B cell (primary cell): ENCODE data around the gene MVK. TPM values are rescaled to one million over a fixed set of nuclear protein-coding genes. Genes with fewer than 3 reads are reported as not detected.

Source experiments
- ATAC-seq: fragments of 200-7000 bp; cut with Tn5 transposase; one replicate; pipeline ENCODE4 v1.10.0; 2021; ENCODE audit warnings: low read depth, mild to moderate bottlenecking, moderate number of reproducible peaks, moderate library complexity
- CTCF ChIA-PET: fragments of 350-600 bp; sonication (Branson Sonifier 250); formaldehyde crosslinking; loops from one replicate; lab custom pipeline; 2021; ENCODE audit warnings: antibody characterized with exemption, inconsistent platforms; lab: Charles Lee
- POLR2A ChIA-PET: fragments of 350-600 bp; sonication (Branson Sonifier 250); formaldehyde crosslinking; loops from one replicate; lab custom pipeline; 2021; ENCODE audit warnings: antibody characterized with exemption; lab: Charles Lee
- DNase-seq: peaks from one replicate; pipeline ENCODE4 v3.0.0; 2013
- H2AFZ ChIP-seq: 2 replicates; pipeline ENCODE4 v1.6.1; 2012; ENCODE audit warnings: mild to moderate bottlenecking, low read depth, low read length; ENCODE audit not compliant: insufficient read depth, poor library complexity, severe bottlenecking
- H3K27ac ChIP-seq, 2 donors: 1 replicate in 1 of 2; 2 replicates in 1 of 2; pipeline ENCODE4 v1.5.1; 2012 to 2013; ENCODE audit warnings: low read length in 2 of 2, mild to moderate bottlenecking in 2 of 2, moderate library complexity in 1 of 2
- H3K27me3 ChIP-seq, 4 experiments: fragments of 200-600 bp in 1 of 4; sonication (generic) in 1 of 4; replicated peaks in 1 of 4; 1 replicate in 2 of 4; 2 replicates in 2 of 4; pipeline versions ENCODE4 v1.6.1 to v1.7.0; 2013 to 2016; ENCODE audit warnings: low read length in 3 of 4, mild to moderate bottlenecking in 2 of 4, mixed read lengths in 1 of 4, moderate library complexity in 1 of 4; ENCODE audit not compliant: insufficient read depth in 4 of 4, control insufficient read depth in 3 of 4; ENCODE audit errors: control extremely low read depth in 1 of 4
- H3K36me3 ChIP-seq, 2 experiments: replicated peaks in 1 of 2; 1 replicate in 1 of 2; 2 replicates in 1 of 2; pipeline versions ENCODE4 v1.6.1 to v1.7.1; 2013; ENCODE audit warnings: low read length in 1 of 2; ENCODE audit not compliant: insufficient read depth in 2 of 2, control insufficient read depth in 1 of 2; ENCODE audit errors: control extremely low read depth in 1 of 2, extremely low read depth in 1 of 2
- H3K4me1 ChIP-seq, 2 donors: fragments of 200-600 bp in 1 of 2; sonication (generic) in 1 of 2; 1 replicate in 1 of 2; 2 replicates in 1 of 2; pipeline versions ENCODE4 v1.5.1 to v1.6.1; 2013 to 2017; ENCODE audit warnings: low read length in 2 of 2; ENCODE audit not compliant: control insufficient read depth in 2 of 2, insufficient read depth in 2 of 2
- H3K4me2 ChIP-seq: replicated peaks from 2 replicates; pipeline ENCODE3; 2012; ENCODE audit warnings: mild to moderate bottlenecking, low read depth, low read length; ENCODE audit not compliant: poor library complexity, severe bottlenecking
- H3K4me3 ChIP-seq, 5 experiments: fragments of 200-600 bp in 1 of 5; sonication (generic) in 1 of 5; 1 replicate in 3 of 5; 2 replicates in 2 of 5; pipeline versions ENCODE4 v1.5.1 to v1.7.0; 2011 to 2016; ENCODE audit warnings: low read length in 4 of 5, mild to moderate bottlenecking in 4 of 5, low read depth in 2 of 5, control low read depth in 1 of 5, moderate library complexity in 1 of 5; ENCODE audit not compliant: insufficient read depth in 1 of 5; ENCODE audit errors: control extremely low read depth in 1 of 5, extremely low read depth in 1 of 5
- H3K79me2 ChIP-seq: fragments of 200-600 bp; sonication (generic); one replicate; pipeline ENCODE4 v1.6.0; 2016; ENCODE audit warnings: low read length; ENCODE audit not compliant: control insufficient read depth, insufficient read depth
- H3K9ac ChIP-seq: fragments of 200-600 bp; sonication (generic); 2 replicates; pipeline ENCODE4 v1.6.1; 2017; ENCODE audit warnings: mild to moderate bottlenecking, low read length, moderate library complexity
- H3K9me3 ChIP-seq, 3 donors: one replicate each; pipeline versions ENCODE4 v1.6.1 to v1.7.1; 2013; ENCODE audit warnings: low read length in 2 of 3; ENCODE audit not compliant: control insufficient read depth in 2 of 3, insufficient read depth in 1 of 3; ENCODE audit errors: control extremely low read depth in 1 of 3
- H4K20me1 ChIP-seq: 2 replicates; pipeline ENCODE4 v1.6.0; 2012; ENCODE audit warnings: mild to moderate bottlenecking, low read length; ENCODE audit not compliant: insufficient read depth, control insufficient read depth, poor library complexity, severe bottlenecking
- H3K27ac Mint-ChIP-seq: one replicate; pipeline ENCODE4 v1.8.0; 2021; ENCODE audit warnings: mixed read lengths
- H3K27me3 Mint-ChIP-seq: one replicate; pipeline ENCODE4 v1.8.0; 2021; ENCODE audit warnings: mixed read lengths
- H3K4me1 Mint-ChIP-seq: one replicate; pipeline ENCODE4 v1.8.0; 2021; ENCODE audit warnings: mixed read lengths
- H3K4me3 Mint-ChIP-seq: one replicate; pipeline ENCODE4 v1.8.0; 2021; ENCODE audit warnings: mixed read lengths
- H3K9me3 Mint-ChIP-seq: one replicate; pipeline ENCODE4 v1.8.0; 2022; ENCODE audit warnings: mixed read lengths; ENCODE audit not compliant: insufficient read depth
- EZH2 ChIP-seq: IDR thresholded peaks from 2 replicates; pipeline ENCODE4 v1.6.1; 2012; ENCODE audit warnings: borderline replicate concordance, low read depth, mild to moderate bottlenecking, moderate library complexity, low read length; ENCODE audit not compliant: insufficient read depth, poor library complexity, severe bottlenecking
- WGBS: methylation state at CpG from one replicate; pipeline ENCODE4 v1.1.5; 2013; ENCODE audit warnings: missing lambda C conversion rate; ENCODE audit not compliant: insufficient coverage; 5-methylcytosine and 5-hydroxymethylcytosine counted together
- intact Hi-C: fragments of 100-400 bp; cut with micrococcal nuclease; formaldehyde crosslinking; loops from one replicate; pipeline ENCODE4 v1.10.0; 2022
- polyA plus RNA-seq: library from polyadenylated mRNA; depleted of rRNA; stranded (reverse); fragments of >200 nt; gene quantifications from 2 replicates; pipeline ENCODE4 v1.2.3, GENCODE V29; 2012
- total RNA-seq, 2 donors: library from RNA; stranded (reverse); fragments of 120-200 nt in 1 of 2; gene quantifications; 1 replicate in 1 of 2; 2 replicates in 1 of 2; pipeline versions ENCODE4 v1.2.3 to v1.2.4, GENCODE V29; 2013 to 2022
- TF ChIP-seq, protein P1 (sequence below): fragments of 200-600 bp; IDR thresholded peaks from one replicate; pipeline ENCODE4 v1.8.0; 2022; ENCODE audit warnings: antibody characterized with exemption, mild to moderate bottlenecking

MVK gene
- total and polyA plus RNA-seq, 2 donors (not counting 1 experiment from before 2014, with no cell fraction given), result 12.1 to 12.5 TPM

DNA sequence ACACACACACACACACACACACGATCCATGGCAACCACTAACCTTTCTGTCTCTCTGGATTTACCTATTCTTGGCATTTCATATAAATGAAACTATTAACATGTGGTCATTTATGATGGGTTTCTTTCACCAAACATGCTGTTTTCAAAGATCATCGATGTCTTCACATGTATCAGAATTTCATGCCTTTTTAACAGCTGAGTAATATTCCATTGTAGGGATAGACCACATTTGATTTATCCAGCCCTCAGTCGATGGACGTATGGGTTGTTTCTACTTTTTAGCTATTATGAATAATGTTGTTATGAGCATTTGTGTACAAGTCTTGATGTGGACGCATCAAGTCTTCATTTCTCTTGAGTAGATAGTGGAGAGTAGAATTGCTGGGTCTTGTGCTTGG lies 56.5 kb downstream of the MVK start:
- no peak for TF ChIP-seq EZH2
- TF ChIP-seq, protein P1, sequence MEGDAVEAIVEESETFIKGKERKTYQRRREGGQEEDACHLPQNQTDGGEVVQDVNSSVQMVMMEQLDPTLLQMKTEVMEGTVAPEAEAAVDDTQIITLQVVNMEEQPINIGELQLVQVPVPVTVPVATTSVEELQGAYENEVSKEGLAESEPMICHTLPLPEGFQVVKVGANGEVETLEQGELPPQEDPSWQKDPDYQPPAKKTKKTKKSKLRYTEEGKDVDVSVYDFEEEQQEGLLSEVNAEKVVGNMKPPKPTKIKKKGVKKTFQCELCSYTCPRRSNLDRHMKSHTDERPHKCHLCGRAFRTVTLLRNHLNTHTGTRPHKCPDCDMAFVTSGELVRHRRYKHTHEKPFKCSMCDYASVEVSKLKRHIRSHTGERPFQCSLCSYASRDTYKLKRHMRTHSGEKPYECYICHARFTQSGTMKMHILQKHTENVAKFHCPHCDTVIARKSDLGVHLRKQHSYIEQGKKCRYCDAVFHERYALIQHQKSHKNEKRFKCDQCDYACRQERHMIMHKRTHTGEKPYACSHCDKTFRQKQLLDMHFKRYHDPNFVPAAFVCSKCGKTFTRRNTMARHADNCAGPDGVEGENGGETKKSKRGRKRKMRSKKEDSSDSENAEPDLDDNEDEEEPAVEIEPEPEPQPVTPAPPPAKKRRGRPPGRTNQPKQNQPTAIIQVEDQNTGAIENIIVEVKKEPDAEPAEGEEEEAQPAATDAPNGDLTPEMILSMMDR, result no peak
- Histone ChIP-seq H3K27me3 (peaks cover 0 to 12% (median 5%) of the 10 kb centered on the region in 4 experiments), H3K79me2 (no peaks in the 10 kb centered on the region), H2AFZ (no peak overlapping the region), H3K4me2 (no peak overlapping the region), H3K9me3 (peaks cover 0 to 4% (median 0%) of the 10 kb centered on the region in 3 donors), H4K20me1 (no peaks in the 10 kb centered on the region), H3K36me3 (no peaks in the 10 kb centered on the region), H3K27ac (no peak overlapping the region), H3K4me1 (no peaks in the 10 kb centered on the region), H3K9ac (no peak overlapping the region), H3K4me3 (no peak overlapping the region)
- no peak for DNase-seq
- no peaks in the 10 kb centered on the region for H3K4me1 Mint-ChIP-seq
- H3K27me3 Mint-ChIP-seq, result peaks cover 36% of the 10 kb centered on the region
- peaks cover 2% of the 10 kb centered on the region for H3K9me3 Mint-ChIP-seq
- WGBS, result no CpG with 5 or more reads among the region's 5 CpGs
- ChIA-PET POLR2A (no interaction called here), CTCF (interaction anchor here (0.6 kb wide), 1 partner anchor 33 kb away, joined by 4 read pairs; no protein-coding TSS in a partner anchor)
- no peak for ATAC-seq
- intact Hi-C loops, result no loop called here
- no peak overlapping the region for H3K27ac Mint-ChIP-seq
- H3K4me3 Mint-ChIP-seq, result no peak overlapping the region

DNA sequence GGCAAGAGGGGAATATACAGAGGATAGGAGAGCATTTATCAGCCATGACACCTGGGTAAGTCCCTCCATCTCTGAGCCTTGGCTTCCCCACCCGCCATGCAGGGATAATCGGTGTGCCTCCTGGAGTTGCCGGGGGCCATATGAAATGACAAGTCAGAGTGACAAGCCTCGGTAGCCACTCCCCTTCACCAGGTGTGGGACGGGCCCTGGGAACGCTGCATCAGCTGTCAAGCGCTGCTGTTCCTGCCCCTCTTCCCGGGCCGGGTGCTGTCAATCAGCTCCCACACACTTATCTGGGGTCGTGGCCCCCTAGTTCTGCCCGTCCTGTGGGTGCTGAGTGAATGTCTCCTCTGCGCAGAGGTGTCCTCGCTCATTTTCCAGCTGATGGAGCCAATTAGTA lies 57.2 kb downstream of the MVK start:
- H3K36me3 ChIP-seq, result no peaks in the 10 kb centered on the region
- intact Hi-C loops, result no loop called here
- H2AFZ ChIP-seq, result no peak overlapping the region

More for the DNA sequence above, 57.2 kb downstream of the MVK start:
- CTCF ChIA-PET, result no interaction called here
- Mint-ChIP-seq H3K27me3 (peaks cover 34% of the 10 kb centered on the region), H3K9me3 (peaks cover 2% of the 10 kb centered on the region), H3K4me3 (no peak overlapping the region), H3K4me1 (no peaks in the 10 kb centered on the region), H3K27ac (no peak overlapping the region)
- H3K4me2 ChIP-seq, result no peak overlapping the region
- 71% methylated on average over 11 of the region's 13 CpGs for WGBS
- ATAC-seq (no peak), DNase-seq (no peak)
- peaks cover 0 to 12% (median 5%) of the 10 kb centered on the region in 4 experiments for H3K27me3 ChIP-seq
- POLR2A ChIA-PET, result no interaction called here
- no peak overlapping the region for H3K27ac ChIP-seq
- TF ChIP-seq, protein P1, result no peak
- TF ChIP-seq EZH2, result no peak
- no peak overlapping the region for H3K4me3 ChIP-seq
- no peaks in the 10 kb centered on the region for H3K79me2 ChIP-seq
- H3K9ac ChIP-seq, result no peak overlapping the region
- no peaks in the 10 kb centered on the region for H4K20me1 ChIP-seq
- H3K4me1 ChIP-seq, result no peaks in the 10 kb centered on the region
- peaks cover 0 to 8% (median 0%) of the 10 kb centered on the region in 3 donors for H3K9me3 ChIP-seq
